Lower leg skin (tissue), 4 donors: ENCODE data around the gene APOA1. TPM values are rescaled to one million over a fixed set of nuclear protein-coding genes. Genes with fewer than 3 reads are reported as not detected.
"Not testable (repeated sequence)": the region's sequence is repeated elsewhere in the genome, so short reads cannot be mapped to it uniquely, and the experiment has no call there.

Experiments used
- DNase-seq, 2 donors: peaks; one replicate each; pipeline ENCODE4 v3.0.0-alpha.2; 2019; ENCODE audit warnings: low spot score in 2 of 2
- H3K4me3 ChIP-seq: fragments of 200-600 bp; sonication (generic); 2 replicates; pipeline ENCODE4 v1.5.1; 2017; ENCODE audit warnings: mild to moderate bottlenecking, low read depth; ENCODE audit not compliant: poor library complexity, severe bottlenecking
- POLR2A ChIP-seq, 2 donors: fragments of 450-650 bp; IDR thresholded peaks; one replicate each; pipeline ENCODE4 v1.6.1; 2016 to 2017; ENCODE audit warnings: antibody characterized with exemption in 2 of 2, mild to moderate bottlenecking in 1 of 2, moderate library complexity in 1 of 2
- WGBS, 2 donors: methylation state at CpG; one replicate each; pipeline ENCODE4 v1.1.5; 2018; 5-methylcytosine and 5-hydroxymethylcytosine counted together
- intact Hi-C: fragments of 100-400 bp; cut with DNase I; formaldehyde crosslinking; loops from one replicate; pipeline ENCODE4 v1.15.0; 2023; ENCODE audit warnings: low total_unique reads
- total RNA-seq, 4 donors: library from RNA; depleted of rRNA; stranded (reverse); fragments of >200 nt; gene quantifications; one replicate each; pipeline ENCODE4 v1.1.0, GENCODE V29; 2016
- TF ChIP-seq, protein P1 (sequence below), 3 donors: fragments of 450-650 bp; IDR thresholded peaks; one replicate each; pipeline ENCODE4 v1.5.1; 2016; ENCODE audit warnings: antibody characterized with exemption in 3 of 3, mild to moderate bottlenecking in 3 of 3, moderate library complexity in 2 of 3

The APOA1 gene
- total RNA-seq, 4 donors from 2014 or later = 1.6 to 1.7 TPM; not detected in 2

- TF ChIP-seq, protein P1, sequence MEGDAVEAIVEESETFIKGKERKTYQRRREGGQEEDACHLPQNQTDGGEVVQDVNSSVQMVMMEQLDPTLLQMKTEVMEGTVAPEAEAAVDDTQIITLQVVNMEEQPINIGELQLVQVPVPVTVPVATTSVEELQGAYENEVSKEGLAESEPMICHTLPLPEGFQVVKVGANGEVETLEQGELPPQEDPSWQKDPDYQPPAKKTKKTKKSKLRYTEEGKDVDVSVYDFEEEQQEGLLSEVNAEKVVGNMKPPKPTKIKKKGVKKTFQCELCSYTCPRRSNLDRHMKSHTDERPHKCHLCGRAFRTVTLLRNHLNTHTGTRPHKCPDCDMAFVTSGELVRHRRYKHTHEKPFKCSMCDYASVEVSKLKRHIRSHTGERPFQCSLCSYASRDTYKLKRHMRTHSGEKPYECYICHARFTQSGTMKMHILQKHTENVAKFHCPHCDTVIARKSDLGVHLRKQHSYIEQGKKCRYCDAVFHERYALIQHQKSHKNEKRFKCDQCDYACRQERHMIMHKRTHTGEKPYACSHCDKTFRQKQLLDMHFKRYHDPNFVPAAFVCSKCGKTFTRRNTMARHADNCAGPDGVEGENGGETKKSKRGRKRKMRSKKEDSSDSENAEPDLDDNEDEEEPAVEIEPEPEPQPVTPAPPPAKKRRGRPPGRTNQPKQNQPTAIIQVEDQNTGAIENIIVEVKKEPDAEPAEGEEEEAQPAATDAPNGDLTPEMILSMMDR (IDR thresholded peaks at IDR 0.05) = no peak
- TF ChIP-seq POLR2A (IDR thresholded peaks at IDR 0.05) = no peak
- intact Hi-C loops = no loop called here
- 80 to 100% methylated on average over 1 of the region's 1 CpG for WGBS, 2 donors
- no peak overlapping the region for H3K4me3 ChIP-seq
- no peak for DNase-seq
These were observed 24.3 kb downstream of the APOA1 start for GRCh38 chr11:116813170-116813569.

GRCh38 chr11:116812109-116812508 lies 25.3 kb downstream of the APOA1 start:
- intact Hi-C loops = no loop called here
- no peak for DNase-seq
- no peak for TF ChIP-seq POLR2A (IDR thresholded peaks at IDR 0.05)
- TF ChIP-seq, protein P1 (IDR thresholded peaks at IDR 0.05) = no peak
- WGBS, 2 donors = 81 to 93% methylated on average over 4 of the region's 4 CpGs
- no peak overlapping the region for H3K4me3 ChIP-seq

GRCh38 chr11:116811194-116811593 lies 26.2 kb downstream of the APOA1 start:
- no peak overlapping the region for H3K4me3 ChIP-seq
- no peak for TF ChIP-seq POLR2A (IDR thresholded peaks at IDR 0.05)
- 70 to 73% methylated on average over 3 of the region's 3 CpGs for WGBS, 2 donors
- no peak for DNase-seq
- intact Hi-C loops = no loop called here

- TF ChIP-seq, protein P1 (IDR thresholded peaks at IDR 0.05) = no peak
- TF ChIP-seq POLR2A (IDR thresholded peaks at IDR 0.05) = no peak
- intact Hi-C loops = no loop called here
- no peak overlapping the region for H3K4me3 ChIP-seq
- WGBS, 2 donors = 73 to 82% methylated on average over 14 of the region's 14 CpGs
- DNase-seq = no peak
These were observed 28.9 kb downstream of the APOA1 start for GRCh38 chr11:116808262-116809175.

DNA sequence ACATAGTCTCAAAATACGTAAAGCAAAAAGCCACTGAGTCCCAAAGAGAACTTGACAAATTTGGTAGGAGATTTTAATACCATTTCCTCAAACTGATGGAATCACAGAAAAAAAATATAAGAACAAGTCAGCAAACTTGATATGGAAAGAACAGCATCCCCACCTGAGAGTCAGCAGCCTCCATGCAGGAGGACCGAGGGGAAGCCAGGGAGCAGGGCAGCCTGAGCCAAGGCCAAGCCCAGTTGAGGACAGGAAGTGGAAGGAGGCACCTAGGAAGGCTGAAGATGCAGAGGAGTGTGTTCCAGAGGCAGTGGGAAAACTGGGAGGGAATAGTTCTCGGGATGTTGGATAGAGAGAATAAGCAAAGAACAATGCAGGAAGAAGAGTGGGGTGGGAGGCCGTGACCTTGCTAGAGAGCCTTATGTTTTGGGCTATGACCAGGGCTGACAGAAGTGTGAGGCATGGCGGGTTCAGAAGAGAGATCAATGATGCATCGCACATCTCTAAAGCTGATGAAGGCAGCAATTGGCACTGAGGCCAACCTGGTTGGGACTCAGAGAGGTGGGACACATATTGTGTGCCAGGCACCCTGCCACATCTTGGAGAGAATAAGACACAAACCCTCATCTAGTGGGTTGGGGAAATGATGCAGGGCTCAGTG lies 29.7 kb downstream of the APOA1 start:
- 89 to 90% methylated on average over 6 of the region's 6 CpGs for WGBS, 2 donors
- no peak for TF ChIP-seq POLR2A (IDR thresholded peaks at IDR 0.05)
- TF ChIP-seq, protein P1 (IDR thresholded peaks at IDR 0.05) = no peak
- no peak overlapping the region for H3K4me3 ChIP-seq
- no peak for DNase-seq
- intact Hi-C loops = no loop called here

- WGBS, 2 donors = 42 to 48% methylated on average over 3 of the region's 3 CpGs
- no peak for TF ChIP-seq POLR2A (IDR thresholded peaks at IDR 0.05)
- TF ChIP-seq, protein P1 (IDR thresholded peaks at IDR 0.05) = no peak
- DNase-seq = no peak
- intact Hi-C loops = no loop called here
- H3K4me3 ChIP-seq = no peak overlapping the region
These were observed 33.4 kb downstream of the APOA1 start for GRCh38 chr11:116804001-116804400.

DNA sequence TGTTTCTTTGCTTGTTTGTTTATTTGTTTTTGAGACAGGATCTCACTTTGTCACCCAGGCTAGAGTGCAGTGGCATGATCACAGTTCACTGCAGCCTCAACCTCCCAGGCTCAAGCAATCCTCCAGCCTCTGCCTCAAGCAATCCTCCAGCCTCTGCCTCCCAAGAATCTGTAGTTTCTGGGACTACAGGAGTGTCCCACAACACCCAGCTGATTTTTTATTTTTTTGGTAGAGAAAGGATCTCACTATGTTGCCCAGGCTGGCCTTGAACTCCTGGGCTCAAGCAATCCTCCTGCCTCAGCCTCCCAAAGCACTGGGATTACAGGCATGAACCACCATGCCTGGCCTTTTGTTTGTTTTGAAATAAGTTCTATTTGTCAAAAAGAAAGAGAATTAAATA lies 35.8 kb downstream of the APOA1 start:
- peak in 1 of 2 donors; percentile 12 for DNase-seq
- intact Hi-C loops, H3K4me3 ChIP-seq: not testable (repeated sequence)
